ENCODE results near the gene PTRH1. TPM values are rescaled to one million over a fixed set of nuclear protein-coding genes. Genes with fewer than 3 reads are reported as not detected.

The PTRH1 gene
- total and polyA plus RNA-seq, 2 donors from 2014 or later = 20.5 to 41.3 TPM

DNA sequence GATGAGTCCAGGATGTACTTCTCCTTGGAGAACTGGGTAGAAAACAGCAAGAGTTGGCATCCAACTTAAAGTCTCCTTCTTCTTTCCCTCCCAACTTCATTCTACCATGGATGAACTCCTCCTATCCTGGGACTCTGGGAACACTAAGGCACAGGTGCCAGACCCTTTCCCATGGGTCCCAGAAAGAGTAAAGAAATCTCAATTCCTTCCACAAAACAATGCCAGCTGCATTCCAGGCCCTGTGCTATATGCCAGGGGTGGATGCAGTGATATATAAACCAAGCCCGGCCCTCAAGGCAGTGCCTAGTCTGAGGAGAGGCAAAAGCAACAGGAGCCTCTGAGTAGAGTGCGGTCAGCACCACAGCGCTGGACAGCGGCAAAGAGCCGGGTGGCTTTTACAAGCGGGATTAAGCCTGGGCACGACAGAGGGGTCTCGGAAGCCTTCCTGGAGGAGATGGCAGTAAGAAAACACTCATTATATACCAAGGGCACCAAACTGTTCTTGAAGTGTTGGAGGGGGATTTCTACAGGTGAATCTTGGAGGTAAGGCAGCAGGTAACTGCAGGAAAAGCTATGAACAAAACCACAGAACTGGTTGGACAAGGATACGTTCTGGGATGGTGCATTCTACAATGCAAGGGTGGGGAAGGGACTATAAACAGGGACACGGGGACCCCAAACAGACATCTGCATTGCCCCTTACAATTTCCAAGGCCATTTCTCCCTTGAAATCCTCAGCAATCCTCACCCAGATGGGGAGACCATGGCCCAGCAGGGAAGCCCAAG is 36.0 kb upstream of the PTRH1 start:
- no peak overlapping the region for H3K9ac ChIP-seq (ENCODE audit: low read length in 3 of 3)
- H3K9me3 ChIP-seq (ENCODE audit: control insufficient read depth in 2 of 3, insufficient read depth in 1 of 3, low read length in 3 of 3) = no peaks in the 10 kb centered on the region
- intact Hi-C loops (cut with DNase I) = no loop called here
- peaks cover 10% of the 10 kb centered on the region for H3K27me3 ChIP-seq (ENCODE audit: control insufficient read depth, insufficient read depth, low read length)
- TF ChIP-seq, protein P1, sequence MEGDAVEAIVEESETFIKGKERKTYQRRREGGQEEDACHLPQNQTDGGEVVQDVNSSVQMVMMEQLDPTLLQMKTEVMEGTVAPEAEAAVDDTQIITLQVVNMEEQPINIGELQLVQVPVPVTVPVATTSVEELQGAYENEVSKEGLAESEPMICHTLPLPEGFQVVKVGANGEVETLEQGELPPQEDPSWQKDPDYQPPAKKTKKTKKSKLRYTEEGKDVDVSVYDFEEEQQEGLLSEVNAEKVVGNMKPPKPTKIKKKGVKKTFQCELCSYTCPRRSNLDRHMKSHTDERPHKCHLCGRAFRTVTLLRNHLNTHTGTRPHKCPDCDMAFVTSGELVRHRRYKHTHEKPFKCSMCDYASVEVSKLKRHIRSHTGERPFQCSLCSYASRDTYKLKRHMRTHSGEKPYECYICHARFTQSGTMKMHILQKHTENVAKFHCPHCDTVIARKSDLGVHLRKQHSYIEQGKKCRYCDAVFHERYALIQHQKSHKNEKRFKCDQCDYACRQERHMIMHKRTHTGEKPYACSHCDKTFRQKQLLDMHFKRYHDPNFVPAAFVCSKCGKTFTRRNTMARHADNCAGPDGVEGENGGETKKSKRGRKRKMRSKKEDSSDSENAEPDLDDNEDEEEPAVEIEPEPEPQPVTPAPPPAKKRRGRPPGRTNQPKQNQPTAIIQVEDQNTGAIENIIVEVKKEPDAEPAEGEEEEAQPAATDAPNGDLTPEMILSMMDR (IDR thresholded peaks at IDR 0.05; ENCODE audit: borderline replicate concordance, extremely low read depth, insufficient read depth) = no peak
- peak in 3 of 5 donors; percentile 62 to 71 (median 66) for DNase-seq
- no peaks in the 10 kb centered on the region for H3K36me3 ChIP-seq (ENCODE audit: control insufficient read depth in 2 of 3, insufficient read depth in 3 of 3, low read length in 3 of 3)
- H3K27ac ChIP-seq (ENCODE audit: low read depth in 2 of 2, low read length in 2 of 2) = no peak overlapping the region
- H3K4me3 ChIP-seq (ENCODE audit: low read length in 3 of 3) = no peak overlapping the region
- no peak for FAIRE-seq
- no peaks in the 10 kb centered on the region for H3K4me1 ChIP-seq (ENCODE audit: control insufficient read depth in 2 of 3, insufficient read depth in 2 of 3, low read depth in 1 of 3, low read length in 3 of 3)

DNA sequence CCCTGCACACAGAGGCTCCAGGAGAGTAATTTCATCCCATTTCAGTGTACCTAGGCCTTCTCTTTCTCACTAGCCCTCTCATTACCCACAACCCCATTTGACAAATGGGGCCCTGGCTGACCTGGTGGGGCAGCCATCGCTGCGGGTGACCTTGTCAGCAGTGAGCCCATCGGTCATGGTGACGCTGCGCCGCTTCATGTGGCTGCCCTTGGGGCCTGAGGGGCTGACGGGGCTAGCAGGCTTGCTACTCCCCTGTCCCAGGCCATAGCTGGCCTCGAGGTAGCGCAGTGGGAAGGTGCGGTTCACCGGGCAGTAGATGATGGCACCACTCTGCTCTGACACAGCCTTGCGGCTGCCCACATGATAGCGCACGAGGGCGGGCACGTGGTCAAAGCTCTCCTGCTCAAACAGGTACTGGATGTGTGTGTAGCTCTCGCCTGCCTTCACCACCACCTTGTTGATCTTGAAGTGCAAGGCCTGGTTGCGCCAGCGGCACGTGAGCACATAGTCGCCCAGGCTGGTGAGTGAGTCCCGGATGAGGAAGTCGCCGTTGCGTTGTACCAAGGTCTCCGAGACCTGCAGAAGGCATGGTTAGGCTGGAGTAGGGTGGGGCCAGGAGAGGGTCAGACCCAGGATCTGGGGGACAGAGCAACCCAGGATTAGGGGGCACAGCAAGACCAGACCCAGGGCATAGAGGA is 33.8 kb upstream of the PTRH1 start:
- intact Hi-C loops (cut with DNase I) = no loop called here
- Histone ChIP-seq H3K4me1 (ENCODE audit: control insufficient read depth in 2 of 3, insufficient read depth in 2 of 3, low read depth in 1 of 3, low read length in 3 of 3) (no peaks in the 10 kb centered on the region), H3K27me3 (ENCODE audit: control insufficient read depth, insufficient read depth, low read length) (peaks cover 2% of the 10 kb centered on the region), H3K4me3 (ENCODE audit: low read length in 3 of 3) (no peak overlapping the region), H3K9me3 (ENCODE audit: control insufficient read depth in 2 of 3, insufficient read depth in 1 of 3, low read length in 3 of 3) (no peaks in the 10 kb centered on the region), H3K27ac (ENCODE audit: low read depth in 2 of 2, low read length in 2 of 2) (no peak overlapping the region), H3K9ac (ENCODE audit: low read length in 3 of 3) (no peak overlapping the region), H3K36me3 (ENCODE audit: control insufficient read depth in 2 of 3, insufficient read depth in 3 of 3, low read length in 3 of 3) (no peaks in the 10 kb centered on the region)
- no peak for FAIRE-seq
- TF ChIP-seq, protein P1 (IDR thresholded peaks at IDR 0.05; ENCODE audit: borderline replicate concordance, extremely low read depth, insufficient read depth) = no peak
- DNase-seq = no peak

DNA sequence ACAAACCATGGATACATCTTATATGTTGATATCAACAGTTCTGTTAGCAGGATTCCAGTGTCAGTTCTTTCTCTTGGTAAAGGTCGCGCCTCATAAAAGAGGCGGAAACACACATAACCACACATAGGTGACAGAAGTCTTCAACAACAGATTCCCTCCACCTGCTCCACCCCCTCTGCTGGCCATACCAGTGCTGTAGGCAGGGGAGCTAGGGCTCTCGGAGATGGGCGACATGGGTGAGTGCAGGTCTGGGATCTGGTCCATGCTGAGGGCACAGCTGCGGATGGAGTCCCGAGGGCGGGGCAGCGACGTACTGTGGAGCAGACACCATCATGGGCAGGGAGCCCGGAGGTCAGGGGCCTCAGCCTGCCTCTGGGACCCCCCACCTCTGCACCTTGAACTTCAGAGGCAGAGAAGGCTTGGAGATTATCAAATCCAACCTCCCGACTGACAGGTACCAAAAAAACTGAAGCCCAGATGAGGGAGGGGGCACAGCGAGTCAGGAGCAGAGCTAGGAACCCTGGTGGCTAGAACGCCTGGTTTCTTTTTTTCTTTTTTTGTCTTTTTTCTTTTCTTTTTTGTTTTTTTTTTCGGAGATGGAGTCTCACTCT is 31.6 kb upstream of the PTRH1 start:
- Histone ChIP-seq H3K4me3 (ENCODE audit: low read length in 3 of 3) (no peak overlapping the region), H3K4me1 (ENCODE audit: control insufficient read depth in 2 of 3, insufficient read depth in 2 of 3, low read depth in 1 of 3, low read length in 3 of 3) (peaks cover 0 to 3% (median 0%) of the 10 kb centered on the region in 3 donors), H3K27me3 (ENCODE audit: control insufficient read depth, insufficient read depth, low read length) (no peaks in the 10 kb centered on the region), H3K27ac (ENCODE audit: low read depth in 2 of 2, low read length in 2 of 2) (no peak overlapping the region), H3K9ac (ENCODE audit: low read length in 3 of 3) (no peak overlapping the region), H3K36me3 (ENCODE audit: control insufficient read depth in 2 of 3, insufficient read depth in 3 of 3, low read length in 3 of 3) (no peaks in the 10 kb centered on the region), H3K9me3 (ENCODE audit: control insufficient read depth in 2 of 3, insufficient read depth in 1 of 3, low read length in 3 of 3) (no peaks in the 10 kb centered on the region)
- TF ChIP-seq, protein P1 (IDR thresholded peaks at IDR 0.05; ENCODE audit: borderline replicate concordance, extremely low read depth, insufficient read depth) = no peak
- no peak for FAIRE-seq
- DNase-seq = peak in 1 of 5 donors; percentile 52
- intact Hi-C loops (cut with DNase I) = no loop called here
